Body of pancreas (tissue), 4 donors: ENCODE measurements around the gene FASTK.

Experiments used
- CTCF ChIP-seq, 7 experiments: fragments of 450-650 bp in 4 of 7; fragments of 200-600 bp in 3 of 7; sonication (generic) in 3 of 7; IDR thresholded peaks; one replicate each; pipeline ENCODE4 v1.5.1; 2016 to 2019; ENCODE audit warnings: antibody characterized with exemption in 7 of 7
- POLR2A ChIP-seq, 3 donors: fragments of 450-650 bp; IDR thresholded peaks; one replicate each; pipeline ENCODE4 v1.6.1; 2016; ENCODE audit warnings: antibody characterized with exemption in 3 of 3, mild to moderate bottlenecking in 2 of 3

- TF ChIP-seq POLR2A (IDR thresholded peaks at IDR 0.05) = no peak
- TF ChIP-seq CTCF (IDR thresholded peaks at IDR 0.05) = no peak
Measured at GRCh38 chr7:151045967-151046366, 34.6 kb downstream of the FASTK start.
